Pancreas (tissue), 10 donors: ENCODE measurements around the gene HUS1B. TPM values are rescaled to one million over a fixed set of nuclear protein-coding genes. Genes with fewer than 3 reads are reported as not detected.

Source experiments
- ATAC-seq, 4 donors: fragments of 200-7000 bp; cut with Tn5 transposase; one replicate each; pipeline versions ENCODE4 v1.8.0 to v1.9.1; 2020; ENCODE audit warnings: mild to moderate bottlenecking in 4 of 4, moderate library complexity in 4 of 4
- DNase-seq, 6 donors: peaks; one replicate each; pipeline ENCODE4 v3.0.0-alpha.2; 2020
- FAIRE-seq: peaks from 2 replicates; lab custom pipeline; 2012; peaks lifted over from hg19 to GRCh38; lab: Jason Lieb, UNC
- H3K27ac ChIP-seq, 4 donors: fragments of 200-600 bp; sonication (generic); 1 replicate in 3 of 4; 2 replicates in 1 of 4; pipeline versions ENCODE4 v1.5.0 to v1.8.0; 2020
- H3K27me3 ChIP-seq, 4 donors: fragments of 200-600 bp; one replicate each; pipeline ENCODE4 v1.8.0; 2021
- H3K36me3 ChIP-seq, 3 donors: fragments of 200-600 bp; sonication (generic) in 1 of 3; one replicate each; pipeline versions ENCODE4 v1.5.0 to v1.8.0; 2020 to 2021
- H3K4me1 ChIP-seq, 3 donors: fragments of 200-600 bp; one replicate each; pipeline ENCODE4 v1.8.0; 2021
- H3K4me3 ChIP-seq, 4 donors: fragments of 200-600 bp; sonication (generic) in 2 of 4; one replicate each; pipeline versions ENCODE4 v1.5.0 to v1.8.0; 2020 to 2021
- H3K9me3 ChIP-seq, 4 donors: fragments of 200-600 bp; one replicate each; pipeline ENCODE4 v1.8.0; 2021
- WGBS, 2 donors: extraction: QIAGEN DNeasy Blood & Tissue Kit; methylation state at CpG; one replicate each; pipeline ENCODE4 v1.1.7; 2013; 5-methylcytosine and 5-hydroxymethylcytosine counted together
- intact Hi-C, 3 donors: fragments of 100-400 bp; cut with DNase I; formaldehyde crosslinking; loops; one replicate each; pipeline versions ENCODE4 v1.11.1 to v1.14.2; 2022
- polyA plus RNA-seq, 2 donors: library from polyadenylated mRNA; stranded (reverse); fragments of 200-250 nt; gene quantifications; one replicate each; pipeline ENCODE4 v1.2.3, GENCODE V29; 2013
- total RNA-seq, 6 donors: library from RNA; stranded (reverse); fragmentation: NEBNext Ultra II Directional in 4 of 6; extraction: Animal tissue kit (Norgen Biotek cat#: 25700) in 4 of 6; gene quantifications; one replicate each; pipeline versions ENCODE4 v1.2.1 to v1.2.4, GENCODE V29; 2021 to 2023
- TF ChIP-seq, protein P1 (sequence below), 4 donors: fragments of 200-600 bp; sonication (generic) in 3 of 4; IDR thresholded peaks; one replicate each; pipeline versions ENCODE4 v1.5.0 to v1.8.0; 2021; ENCODE audit warnings: antibody characterized with exemption in 4 of 4
- donor health status: healthy with polysubstance abuse.
- donor health status: DM: no; HTN: no; CAD: no; lungs with moderate emphysema.
- donor health status: DM: no; HTN: no; CAD: no.
- donor health status: control.
- donor health status: control.
- donor health status: Bipolar disorder and iron deficiency.
- donor health status: DM: yes; HTN: yes; CAD: no.
- donor health status: DM: no; HTN: no; CAD: no.
- donor health status: DM: no; HTN: no; CAD: no.
- donor health status: DM: yes; HTN: yes; CAD: no.

HUS1B gene
- total and polyA plus RNA-seq, 8 donors, result 0.12 to 0.81 (median 0.36) TPM; not detected in 2

DNA sequence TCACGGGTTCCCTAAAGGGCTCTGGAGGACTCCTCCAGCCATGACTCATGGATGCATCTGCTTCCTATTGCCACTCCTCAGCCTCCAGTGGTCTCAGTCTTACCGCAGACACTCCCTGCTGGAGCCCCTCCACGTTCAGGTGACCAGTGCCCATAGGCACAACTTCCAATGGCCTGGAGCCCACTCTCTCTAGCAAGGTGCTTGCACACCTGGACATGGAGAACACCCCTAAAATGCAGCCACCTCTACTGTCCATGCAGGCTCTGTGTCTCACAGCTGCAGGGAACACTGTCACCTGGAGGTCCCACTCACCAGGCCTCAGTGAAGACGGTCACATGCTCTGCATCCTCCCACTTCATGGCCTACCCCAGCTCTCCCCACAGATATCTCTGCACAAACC, 36.0 kb downstream of the HUS1B start:
- Histone ChIP-seq H3K27me3 (no peaks in the 10 kb centered on the region), H3K4me1 (no peaks in the 10 kb centered on the region), H3K27ac (no peak overlapping the region), H3K36me3 (no peaks in the 10 kb centered on the region), H3K9me3 (no peaks in the 10 kb centered on the region), H3K4me3 (no peak overlapping the region)
- intact Hi-C loops, result no loop called here
- no peak for DNase-seq
- no peak for ATAC-seq
- WGBS, 2 donors, result 95% methylated on average over 4 of the region's 4 CpGs
- TF ChIP-seq, protein P1, sequence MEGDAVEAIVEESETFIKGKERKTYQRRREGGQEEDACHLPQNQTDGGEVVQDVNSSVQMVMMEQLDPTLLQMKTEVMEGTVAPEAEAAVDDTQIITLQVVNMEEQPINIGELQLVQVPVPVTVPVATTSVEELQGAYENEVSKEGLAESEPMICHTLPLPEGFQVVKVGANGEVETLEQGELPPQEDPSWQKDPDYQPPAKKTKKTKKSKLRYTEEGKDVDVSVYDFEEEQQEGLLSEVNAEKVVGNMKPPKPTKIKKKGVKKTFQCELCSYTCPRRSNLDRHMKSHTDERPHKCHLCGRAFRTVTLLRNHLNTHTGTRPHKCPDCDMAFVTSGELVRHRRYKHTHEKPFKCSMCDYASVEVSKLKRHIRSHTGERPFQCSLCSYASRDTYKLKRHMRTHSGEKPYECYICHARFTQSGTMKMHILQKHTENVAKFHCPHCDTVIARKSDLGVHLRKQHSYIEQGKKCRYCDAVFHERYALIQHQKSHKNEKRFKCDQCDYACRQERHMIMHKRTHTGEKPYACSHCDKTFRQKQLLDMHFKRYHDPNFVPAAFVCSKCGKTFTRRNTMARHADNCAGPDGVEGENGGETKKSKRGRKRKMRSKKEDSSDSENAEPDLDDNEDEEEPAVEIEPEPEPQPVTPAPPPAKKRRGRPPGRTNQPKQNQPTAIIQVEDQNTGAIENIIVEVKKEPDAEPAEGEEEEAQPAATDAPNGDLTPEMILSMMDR (IDR thresholded peaks at IDR 0.05), result no peak
- FAIRE-seq, result no peak

DNA sequence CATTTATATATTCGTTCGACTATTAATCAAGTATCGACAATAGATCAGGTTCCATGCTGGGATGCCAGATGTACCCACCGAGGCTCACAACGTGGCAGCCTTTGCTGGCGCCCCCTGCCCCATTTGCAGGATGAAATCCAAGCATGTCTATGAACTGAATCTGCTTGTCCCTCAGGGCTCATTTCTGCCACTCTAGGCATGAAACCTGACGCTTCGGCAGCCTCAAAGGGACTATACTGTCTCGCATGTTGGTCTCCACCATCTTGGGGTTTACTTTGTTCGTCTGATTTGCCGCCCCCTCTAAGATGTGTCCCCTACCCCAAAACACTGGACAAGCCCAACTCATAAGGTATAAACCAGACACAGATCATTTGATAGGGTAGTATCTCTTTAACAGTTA, 36.7 kb downstream of the HUS1B start:
- intact Hi-C loops, result no loop called here
- no peaks in the 10 kb centered on the region for H3K4me1 ChIP-seq
- TF ChIP-seq, protein P1 (IDR thresholded peaks at IDR 0.05), result no peak
- H3K9me3 ChIP-seq, result no peaks in the 10 kb centered on the region
- H3K27me3 ChIP-seq, result no peaks in the 10 kb centered on the region
- DNase-seq (no peak), FAIRE-seq (no peak), ATAC-seq (no peak)
- H3K36me3 ChIP-seq, result no peaks in the 10 kb centered on the region
- WGBS, 2 donors, result 93 to 97% methylated on average over 11 of the region's 11 CpGs
- no peak overlapping the region for H3K4me3 ChIP-seq
- H3K27ac ChIP-seq, result no peak overlapping the region

DNA sequence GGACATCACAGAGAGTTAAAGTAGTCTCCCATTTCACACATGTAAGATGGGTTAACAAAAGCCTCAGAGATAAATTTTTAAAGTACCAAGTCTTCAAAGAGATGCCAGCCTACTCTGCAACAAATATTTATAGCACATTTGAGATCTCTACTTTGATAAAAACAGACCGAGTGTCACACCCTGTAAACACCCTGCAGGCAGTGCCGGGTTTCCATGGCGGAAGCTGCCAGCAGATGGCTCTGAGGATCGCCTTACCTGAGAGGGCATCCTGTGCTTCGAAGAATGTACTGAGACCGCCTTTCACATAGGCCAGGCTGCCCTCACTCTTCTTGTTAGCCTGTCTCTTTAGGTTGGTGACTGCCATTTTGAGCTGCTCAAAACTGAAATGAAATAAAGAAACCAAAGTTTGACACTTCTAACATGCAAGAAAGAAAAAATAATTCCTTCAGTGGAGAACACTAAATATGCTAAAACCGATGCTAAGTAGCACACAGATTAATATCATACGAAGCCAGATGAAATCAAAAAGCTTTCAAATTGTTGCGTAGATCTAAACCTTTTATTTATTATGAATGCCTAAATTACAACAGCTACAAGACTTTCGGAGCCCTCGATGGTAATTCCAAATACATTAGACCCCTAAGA, 39.3 kb downstream of the HUS1B start:
- FAIRE-seq (no peak), ATAC-seq (no peak), DNase-seq (no peak)
- TF ChIP-seq, protein P1 (IDR thresholded peaks at IDR 0.05), result no peak
- intact Hi-C loops, result no loop called here
- 90 to 92% methylated on average over 11 of the region's 11 CpGs for WGBS, 2 donors
- no peaks in the 10 kb centered on the region for H3K9me3 ChIP-seq
- no peaks in the 10 kb centered on the region for H3K4me1 ChIP-seq
- no peaks in the 10 kb centered on the region for H3K27me3 ChIP-seq
- no peak overlapping the region for H3K4me3 ChIP-seq
- H3K27ac ChIP-seq, result no peak overlapping the region
- no peaks in the 10 kb centered on the region for H3K36me3 ChIP-seq

DNA sequence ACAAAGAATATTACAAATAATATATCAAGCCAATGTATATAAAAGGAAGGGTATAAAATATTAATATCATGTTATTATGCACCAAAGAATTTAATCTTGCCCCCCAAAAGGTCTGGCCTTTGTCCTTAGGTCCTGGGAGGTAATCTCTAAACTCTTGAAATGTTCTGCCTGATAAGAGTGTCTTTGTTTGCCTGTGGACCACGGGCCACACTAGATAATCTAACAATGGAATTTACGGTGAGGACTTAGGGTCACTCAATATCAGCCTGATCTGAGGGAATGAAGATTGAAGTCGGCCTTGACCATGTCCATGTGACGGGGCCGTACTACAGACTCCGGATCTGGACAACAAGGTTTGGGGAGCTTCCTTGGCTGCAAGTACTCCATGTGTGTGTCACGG, 42.9 kb downstream of the HUS1B start:
- FAIRE-seq (no peak), DNase-seq (no peak), ATAC-seq (no peak)
- H3K4me3 ChIP-seq, result no peak overlapping the region
- no peaks in the 10 kb centered on the region for H3K4me1 ChIP-seq
- 69 to 72% methylated on average over 7 of the region's 7 CpGs for WGBS, 2 donors
- H3K27me3 ChIP-seq, result no peaks in the 10 kb centered on the region
- no peaks in the 10 kb centered on the region for H3K9me3 ChIP-seq
- intact Hi-C loops, result no loop called here
- no peak overlapping the region for H3K27ac ChIP-seq
- TF ChIP-seq, protein P1 (IDR thresholded peaks at IDR 0.05), result no peak
- H3K36me3 ChIP-seq, result no peaks in the 10 kb centered on the region

DNA sequence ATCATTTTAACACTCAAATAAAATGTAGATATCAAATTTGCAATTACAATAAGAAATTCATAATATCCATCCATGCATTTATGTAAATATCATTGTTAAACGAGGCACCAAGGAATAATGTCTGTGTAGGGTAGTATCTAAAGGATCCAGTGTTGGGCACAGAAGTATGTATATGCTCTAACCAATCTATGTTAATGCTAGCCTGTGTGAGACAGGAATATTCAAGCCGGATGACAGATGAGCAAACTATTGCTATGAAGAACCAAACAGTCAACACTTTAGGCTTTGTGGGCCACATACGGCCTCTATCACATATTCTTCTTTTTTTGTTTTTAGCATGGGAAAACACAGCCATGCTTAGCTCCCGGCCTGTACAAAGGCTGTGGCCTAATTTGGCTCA, 45.0 kb downstream of the HUS1B start:
- FAIRE-seq (no peak), DNase-seq (no peak), ATAC-seq (no peak)
- no peaks in the 10 kb centered on the region for H3K4me1 ChIP-seq
- no peak overlapping the region for H3K4me3 ChIP-seq
- H3K9me3 ChIP-seq, result no peaks in the 10 kb centered on the region
- no peaks in the 10 kb centered on the region for H3K27me3 ChIP-seq
- TF ChIP-seq, protein P1 (IDR thresholded peaks at IDR 0.05), result no peak
- H3K36me3 ChIP-seq, result no peaks in the 10 kb centered on the region
- no peak overlapping the region for H3K27ac ChIP-seq
- intact Hi-C loops, result no loop called here
- 56 to 67% methylated on average over 4 of the region's 4 CpGs for WGBS, 2 donors
